Measurements from ENCODE around the gene CCDC61. TPM values are rescaled to one million over a fixed set of nuclear protein-coding genes. Genes with fewer than 3 reads are reported as not detected.

The CCDC61 gene
- total RNA-seq, 1 donor from 2014 or later, result 11.1 TPM

- peak; percentile 63 for DNase-seq (ENCODE audit: low spot score)
- peak; percentile 74 for ATAC-seq
Observed at GRCh38 chr19:45973553-45974338, 21.5 kb upstream of the CCDC61 start, which contains the start of gene NOVA2. NOVA2 (minus strand) TSS chr19:45973865; CDS start chr19:45973351, 514 bp downstream.

GRCh38 chr19:45975306-45976070 lies 19.8 kb upstream of the CCDC61 start:
- ATAC-seq, result no peak
- no peak for DNase-seq (ENCODE audit: low spot score)

GRCh38 chr19:45976178-45976577 lies 19.1 kb upstream of the CCDC61 start:
- no peak for DNase-seq (ENCODE audit: low spot score)
- no peak for ATAC-seq

- DNase-seq (ENCODE audit: low spot score) (no peak), ATAC-seq (no peak)
Observed at GRCh38 chr19:45978156-45978555, 17.1 kb upstream of the CCDC61 start.

- ATAC-seq (no peak), DNase-seq (ENCODE audit: low spot score) (no peak)
Observed at GRCh38 chr19:45981350-45981749, 13.9 kb upstream of the CCDC61 start.

GRCh38 chr19:45985321-45985720 lies 9.9 kb upstream of the CCDC61 start:
- ATAC-seq, result no peak
- no peak for DNase-seq (ENCODE audit: low spot score)

- ATAC-seq, result no peak
Observed at GRCh38 chr19:45990113-45990728, 5.0 kb upstream of the CCDC61 start.

GRCh38 chr19:45994456-45994997 lies 740 bp upstream of the CCDC61 start:
- no peak for DNase-seq (ENCODE audit: low spot score)
- peak; percentile 5 for ATAC-seq

More at GRCh38 chr19:45990113-45990728, 5.0 kb upstream of the CCDC61 start:
- no peak for DNase-seq (ENCODE audit: low spot score)

- no peak for ATAC-seq
Observed at GRCh38 chr19:45995715-45996385, 583 bp downstream of the CCDC61 start.

GRCh38 chr19:45996933-45997332 lies 1.7 kb downstream of the CCDC61 start:
- ATAC-seq (no peak), DNase-seq (ENCODE audit: low spot score) (no peak)

More at GRCh38 chr19:45995715-45996385, 583 bp downstream of the CCDC61 start:
- DNase-seq (ENCODE audit: low spot score), result no peak

- ATAC-seq, result no peak
- no peak for DNase-seq (ENCODE audit: low spot score)
Observed at GRCh38 chr19:45998834-45999233, 3.6 kb downstream of the CCDC61 start.

GRCh38 chr19:45999653-46000121 lies 4.4 kb downstream of the CCDC61 start:
- ATAC-seq (no peak), DNase-seq (ENCODE audit: low spot score) (no peak)

GRCh38 chr19:46000491-46001246 lies 5.4 kb downstream of the CCDC61 start:
- ATAC-seq, result peak; percentile 36
- no peak for DNase-seq (ENCODE audit: low spot score)

- no peak for DNase-seq (ENCODE audit: low spot score)
- no peak for ATAC-seq
Observed at GRCh38 chr19:46002678-46003275, 7.5 kb downstream of the CCDC61 start.

- no peak for ATAC-seq
- no peak for DNase-seq (ENCODE audit: low spot score)
Observed at GRCh38 chr19:46006411-46006810, 11.1 kb downstream of the CCDC61 start.

GRCh38 chr19:46009530-46010510 lies 14.6 kb downstream of the CCDC61 start:
- DNase-seq (ENCODE audit: low spot score), result peak; percentile 66
- ATAC-seq, result peak; percentile 92

- ATAC-seq (no peak), DNase-seq (ENCODE audit: low spot score) (no peak)
Observed at GRCh38 chr19:46014534-46014933, 19.3 kb downstream of the CCDC61 start.
